ENCODE measurements around the gene NPC2. TPM values are rescaled to one million over a fixed set of nuclear protein-coding genes. Genes with fewer than 3 reads are reported as not detected.

NPC2 gene
- total RNA-seq, 2 donors from 2014 or later: 406 to 455 TPM

GRCh38 chr14:74486164-74486563 lies 6.9 kb downstream of the NPC2 start:
- TF ChIP-seq, protein P1, sequence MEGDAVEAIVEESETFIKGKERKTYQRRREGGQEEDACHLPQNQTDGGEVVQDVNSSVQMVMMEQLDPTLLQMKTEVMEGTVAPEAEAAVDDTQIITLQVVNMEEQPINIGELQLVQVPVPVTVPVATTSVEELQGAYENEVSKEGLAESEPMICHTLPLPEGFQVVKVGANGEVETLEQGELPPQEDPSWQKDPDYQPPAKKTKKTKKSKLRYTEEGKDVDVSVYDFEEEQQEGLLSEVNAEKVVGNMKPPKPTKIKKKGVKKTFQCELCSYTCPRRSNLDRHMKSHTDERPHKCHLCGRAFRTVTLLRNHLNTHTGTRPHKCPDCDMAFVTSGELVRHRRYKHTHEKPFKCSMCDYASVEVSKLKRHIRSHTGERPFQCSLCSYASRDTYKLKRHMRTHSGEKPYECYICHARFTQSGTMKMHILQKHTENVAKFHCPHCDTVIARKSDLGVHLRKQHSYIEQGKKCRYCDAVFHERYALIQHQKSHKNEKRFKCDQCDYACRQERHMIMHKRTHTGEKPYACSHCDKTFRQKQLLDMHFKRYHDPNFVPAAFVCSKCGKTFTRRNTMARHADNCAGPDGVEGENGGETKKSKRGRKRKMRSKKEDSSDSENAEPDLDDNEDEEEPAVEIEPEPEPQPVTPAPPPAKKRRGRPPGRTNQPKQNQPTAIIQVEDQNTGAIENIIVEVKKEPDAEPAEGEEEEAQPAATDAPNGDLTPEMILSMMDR (IDR thresholded peaks at IDR 0.05): no peak
- H3K36me3 ChIP-seq: peaks cover 27% of the 10 kb centered on the region

GRCh38 chr14:74483321-74483720 lies 9.8 kb downstream of the NPC2 start:
- no peak for DNase-seq (ENCODE audit: low spot score)
- H3K27ac ChIP-seq: no peak overlapping the region
- TF ChIP-seq, protein P1 (IDR thresholded peaks at IDR 0.05): no peak
- peaks cover 51% of the 10 kb centered on the region for H3K36me3 ChIP-seq
- no peak overlapping the region for H3K4me3 ChIP-seq
- no peaks in the 10 kb centered on the region for H3K27me3 ChIP-seq (replicated peaks; ENCODE audit: insufficient read depth)
- ATAC-seq (ENCODE audit: insufficient number of reproducible peaks, low FRiP score, low read depth): no peak
- H3K4me1 ChIP-seq (ENCODE audit: control insufficient read depth in 1 of 2, low read depth in 2 of 2): peaks cover 6 to 8% of the 10 kb centered on the region in 2 donors
- no peaks in the 10 kb centered on the region for H3K9me3 ChIP-seq

More at GRCh38 chr14:74486164-74486563, 6.9 kb downstream of the NPC2 start:
- peaks cover 19 to 27% of the 10 kb centered on the region in 2 donors for H3K4me1 ChIP-seq (ENCODE audit: control insufficient read depth in 1 of 2, low read depth in 2 of 2)
- DNase-seq (ENCODE audit: low spot score): no peak
- no peak overlapping the region for H3K4me3 ChIP-seq
- no peak for ATAC-seq (ENCODE audit: insufficient number of reproducible peaks, low FRiP score, low read depth)
- no peaks in the 10 kb centered on the region for H3K9me3 ChIP-seq
- H3K27me3 ChIP-seq (replicated peaks; ENCODE audit: insufficient read depth): no peaks in the 10 kb centered on the region
- no peak overlapping the region for H3K27ac ChIP-seq

DNA sequence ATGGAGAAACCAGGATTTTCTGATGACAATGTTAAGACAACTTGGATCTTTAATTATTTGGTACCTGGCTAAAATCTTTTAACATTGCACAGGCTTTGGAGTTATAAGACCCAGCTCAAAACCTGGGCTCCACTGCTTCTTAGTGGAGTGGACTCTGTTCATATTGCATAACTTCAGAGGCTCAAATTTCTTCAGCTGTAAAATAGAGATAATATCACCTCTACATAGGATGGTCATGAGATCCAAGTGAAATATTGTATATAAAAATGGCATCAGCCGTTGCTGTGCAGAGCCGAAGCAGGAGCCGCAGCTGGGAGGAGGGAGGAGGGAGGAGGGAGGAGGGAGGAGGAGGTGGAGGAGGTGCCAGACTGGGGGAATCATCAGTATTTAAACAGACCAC lies 10.5 kb downstream of the NPC2 start:
- Histone ChIP-seq H3K9me3 (no peaks in the 10 kb centered on the region), H3K27ac (no peak overlapping the region), H3K4me3 (no peak overlapping the region), H3K4me1 (ENCODE audit: control insufficient read depth in 1 of 2, low read depth in 2 of 2) (peaks cover under 1 to 5% of the 10 kb centered on the region in 2 donors), H3K36me3 (peaks cover 51% of the 10 kb centered on the region), H3K27me3 (replicated peaks; ENCODE audit: insufficient read depth) (no peaks in the 10 kb centered on the region)
- DNase-seq (ENCODE audit: low spot score): no peak
- TF ChIP-seq, protein P1 (IDR thresholded peaks at IDR 0.05): no peak
- ATAC-seq (ENCODE audit: insufficient number of reproducible peaks, low FRiP score, low read depth): no peak

- Histone ChIP-seq H3K4me1 (ENCODE audit: control insufficient read depth in 1 of 2, low read depth in 2 of 2) (peaks cover 0 to 16% of the 10 kb centered on the region in 2 donors), H3K4me3 (no peak overlapping the region), H3K27me3 (replicated peaks; ENCODE audit: insufficient read depth) (no peaks in the 10 kb centered on the region), H3K27ac (no peak overlapping the region), H3K9me3 (no peaks in the 10 kb centered on the region), H3K36me3 (peaks cover 45% of the 10 kb centered on the region)
- TF ChIP-seq, protein P1 (IDR thresholded peaks at IDR 0.05): no peak
- no peak for DNase-seq (ENCODE audit: low spot score)
- ATAC-seq (ENCODE audit: insufficient number of reproducible peaks, low FRiP score, low read depth): no peak
Observed at GRCh38 chr14:74480046-74480445, 13.1 kb downstream of the NPC2 start.

GRCh38 chr14:74478996-74479635 lies 14.0 kb downstream of the NPC2 start:
- H3K4me3 ChIP-seq: no peak overlapping the region
- H3K27ac ChIP-seq: no peak overlapping the region
- TF ChIP-seq, protein P1 (IDR thresholded peaks at IDR 0.05): peak; percentile 67
- H3K4me1 ChIP-seq (ENCODE audit: control insufficient read depth in 1 of 2, low read depth in 2 of 2): peaks cover 0 to 18% of the 10 kb centered on the region in 2 donors
- DNase-seq (ENCODE audit: low spot score) (no peak), ATAC-seq (ENCODE audit: insufficient number of reproducible peaks, low FRiP score, low read depth) (no peak)
- H3K9me3 ChIP-seq: no peaks in the 10 kb centered on the region
- peaks cover 41% of the 10 kb centered on the region for H3K36me3 ChIP-seq
- no peaks in the 10 kb centered on the region for H3K27me3 ChIP-seq (replicated peaks; ENCODE audit: insufficient read depth)

Measured in thoracic aorta (tissue), 2 donors.